GM12878 (cell line): ENCODE results near the gene PITPNM1. TPM values are rescaled to one million over a fixed set of nuclear protein-coding genes. Genes with fewer than 3 reads are reported as not detected.

Source experiments
- EP300 ChIP-seq, 2 experiments: fragments of 150-350 bp in 1 of 2; IDR thresholded peaks; 2 replicates each; pipeline ENCODE4 v1.6.1; 2011 to 2012; ENCODE audit warnings: low read depth in 2 of 2, low read length in 2 of 2, borderline replicate concordance in 1 of 2, improper control_type of control experiment in 1 of 2, inconsistent platforms in 1 of 2; ENCODE audit not compliant: control insufficient read depth in 1 of 2
- MXI1 ChIP-seq: fragments of 150-350 bp; IDR thresholded peaks from 2 replicates; pipeline ENCODE4 v1.6.1; 2011; ENCODE audit warnings: low read depth, mild to moderate bottlenecking, inconsistent platforms, low read length, improper control_type of control experiment
- RBBP5 ChIP-seq: fragments of 200-600 bp; sonication (generic); conservative IDR thresholded peaks from 2 replicates; pipeline ENCODE4 v1.6.1; 2016
- SMARCA5 ChIP-seq: fragments of 450-650 bp; IDR thresholded peaks from 2 replicates; pipeline ENCODE4 v1.6.1; 2017; ENCODE audit warnings: mild to moderate bottlenecking
- SREBF2 ChIP-seq: IDR thresholded peaks from 2 replicates; pipeline ENCODE4 v1.6.1; 2012; ENCODE audit warnings: mild to moderate bottlenecking, low read length
- TARDBP ChIP-seq: IDR thresholded peaks from 2 replicates; pipeline ENCODE4 v1.6.1; 2016; ENCODE audit warnings: borderline replicate concordance
- WRNIP1 ChIP-seq: IDR thresholded peaks from 2 replicates; pipeline ENCODE4 v1.6.1; 2011; ENCODE audit warnings: low read depth, low read length, improper control_type of control experiment, borderline replicate concordance
- ZNF622 ChIP-seq: fragments of 450-650 bp; IDR thresholded peaks from 2 replicates; pipeline ENCODE4 v1.6.1; 2017; ENCODE audit warnings: mild to moderate bottlenecking, inconsistent platforms
- polyA plus RNA-seq, 11 experiments: library from polyadenylated mRNA; depleted of rRNA in 4 of 11; unstranded in 6 of 11; stranded (reverse) in 5 of 11; fragments of >200 nt; fragmentation: Nextera tagmentation in 4 of 11; fragmentation: Illumina TruSeq in 1 of 11; extraction: Ambion mirVana in 4 of 11; extraction: Trizol in 1 of 11; gene quantifications; 1 replicate in 1 of 11; 2 replicates in 10 of 11; pipeline versions ENCODE4 v1.2.1 to v1.2.3, GENCODE V29; 2011 to 2016; ENCODE audit warnings: inconsistent platforms in 2 of 11, missing spikeins in 2 of 11, low read depth in 1 of 11
- total RNA-seq, 4 experiments: library from RNA; depleted of rRNA in 3 of 4; stranded (reverse); fragments of >200 nt in 3 of 4; fragmentation: Illumina TruSeq in 1 of 4; extraction: Trizol in 1 of 4; gene quantifications; 2 replicates each; pipeline versions ENCODE4 v1.2.1 to v1.2.3, GENCODE V29; 2013 to 2021
- TF ChIP-seq, protein P1 (sequence below): fragments of 450-650 bp; IDR thresholded peaks from 2 replicates; pipeline ENCODE4 v1.6.1; 2014; ENCODE audit warnings: mild to moderate bottlenecking
- TF ChIP-seq, protein P2 (sequence below): fragments of 450-650 bp; formaldehyde crosslinking; IDR thresholded peaks from 2 replicates; pipeline ENCODE4 v1.4.0; 2020; ENCODE audit warnings: mild to moderate bottlenecking, moderate library complexity
- TF ChIP-seq, protein P3 (sequence below): IDR thresholded peaks from 2 replicates; pipeline ENCODE4 v1.6.1; 2011; ENCODE audit warnings: low read depth, mild to moderate bottlenecking, low read length, moderate library complexity, borderline replicate concordance; ENCODE audit errors: extremely low read depth
- TF ChIP-seq, protein P4 (sequence below): fragments of 450-650 bp; IDR thresholded peaks from 2 replicates; pipeline ENCODE4 v1.6.1; 2017; ENCODE audit warnings: antibody characterized with exemption, mild to moderate bottlenecking, moderate library complexity

The PITPNM1 gene
- total and polyA plus RNA-seq, 10 of the 15 experiments (the other 5 are each of a cell fraction or from before 2014, with no cell fraction given) = 0.11 to 56.8 (median 16.5) TPM

DNA sequence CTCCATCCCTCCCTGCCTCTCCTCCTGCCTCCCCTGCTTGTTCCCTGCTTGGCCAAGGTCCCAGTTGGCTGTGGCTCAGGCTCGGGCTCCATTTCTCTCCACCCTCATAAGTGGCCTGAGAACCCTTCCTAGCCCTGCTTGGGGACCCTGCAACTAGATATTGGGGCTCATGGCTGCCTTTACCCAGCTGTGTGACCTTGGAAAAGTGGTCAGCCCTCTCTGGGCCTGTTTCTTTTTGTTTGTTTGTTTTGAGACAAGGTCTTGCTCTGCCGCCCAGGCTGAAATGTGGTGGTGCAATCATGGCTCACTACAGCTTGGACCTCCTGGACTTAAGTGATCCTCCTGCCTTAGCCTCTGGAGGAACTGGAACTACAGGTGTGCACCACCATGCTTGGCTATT lies 38.4 kb upstream of the PITPNM1 start (continued):
- TF ChIP-seq, protein P1, sequence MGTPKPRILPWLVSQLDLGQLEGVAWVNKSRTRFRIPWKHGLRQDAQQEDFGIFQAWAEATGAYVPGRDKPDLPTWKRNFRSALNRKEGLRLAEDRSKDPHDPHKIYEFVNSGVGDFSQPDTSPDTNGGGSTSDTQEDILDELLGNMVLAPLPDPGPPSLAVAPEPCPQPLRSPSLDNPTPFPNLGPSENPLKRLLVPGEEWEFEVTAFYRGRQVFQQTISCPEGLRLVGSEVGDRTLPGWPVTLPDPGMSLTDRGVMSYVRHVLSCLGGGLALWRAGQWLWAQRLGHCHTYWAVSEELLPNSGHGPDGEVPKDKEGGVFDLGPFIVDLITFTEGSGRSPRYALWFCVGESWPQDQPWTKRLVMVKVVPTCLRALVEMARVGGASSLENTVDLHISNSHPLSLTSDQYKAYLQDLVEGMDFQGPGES = no peak
- TF ChIP-seq EP300 (IDR thresholded peaks at IDR 0.05; ENCODE audit: borderline replicate concordance in 1 of 2, control insufficient read depth in 1 of 2, low read depth in 2 of 2, low read length in 2 of 2) (no peak), WRNIP1 (no peak), ZNF622 (no peak), TARDBP (no peak), SREBF2 (no peak), RBBP5 (no peak), SMARCA5 (no peak), MXI1 (no peak)
- TF ChIP-seq, protein P2, sequence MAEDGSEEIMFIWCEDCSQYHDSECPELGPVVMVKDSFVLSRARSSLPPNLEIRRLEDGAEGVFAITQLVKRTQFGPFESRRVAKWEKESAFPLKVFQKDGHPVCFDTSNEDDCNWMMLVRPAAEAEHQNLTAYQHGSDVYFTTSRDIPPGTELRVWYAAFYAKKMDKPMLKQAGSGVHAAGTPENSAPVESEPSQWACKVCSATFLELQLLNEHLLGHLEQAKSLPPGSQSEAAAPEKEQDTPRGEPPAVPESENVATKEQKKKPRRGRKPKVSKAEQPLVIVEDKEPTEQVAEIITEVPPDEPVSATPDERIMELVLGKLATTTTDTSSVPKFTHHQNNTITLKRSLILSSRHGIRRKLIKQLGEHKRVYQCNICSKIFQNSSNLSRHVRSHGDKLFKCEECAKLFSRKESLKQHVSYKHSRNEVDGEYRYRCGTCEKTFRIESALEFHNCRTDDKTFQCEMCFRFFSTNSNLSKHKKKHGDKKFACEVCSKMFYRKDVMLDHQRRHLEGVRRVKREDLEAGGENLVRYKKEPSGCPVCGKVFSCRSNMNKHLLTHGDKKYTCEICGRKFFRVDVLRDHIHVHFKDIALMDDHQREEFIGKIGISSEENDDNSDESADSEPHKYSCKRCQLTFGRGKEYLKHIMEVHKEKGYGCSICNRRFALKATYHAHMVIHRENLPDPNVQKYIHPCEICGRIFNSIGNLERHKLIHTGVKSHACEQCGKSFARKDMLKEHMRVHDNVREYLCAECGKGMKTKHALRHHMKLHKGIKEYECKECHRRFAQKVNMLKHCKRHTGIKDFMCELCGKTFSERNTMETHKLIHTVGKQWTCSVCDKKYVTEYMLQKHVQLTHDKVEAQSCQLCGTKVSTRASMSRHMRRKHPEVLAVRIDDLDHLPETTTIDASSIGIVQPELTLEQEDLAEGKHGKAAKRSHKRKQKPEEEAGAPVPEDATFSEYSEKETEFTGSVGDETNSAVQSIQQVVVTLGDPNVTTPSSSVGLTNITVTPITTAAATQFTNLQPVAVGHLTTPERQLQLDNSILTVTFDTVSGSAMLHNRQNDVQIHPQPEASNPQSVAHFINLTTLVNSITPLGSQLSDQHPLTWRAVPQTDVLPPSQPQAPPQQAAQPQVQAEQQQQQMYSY (CRISPR knock-in tag) = no peak
- TF ChIP-seq, protein P3, sequence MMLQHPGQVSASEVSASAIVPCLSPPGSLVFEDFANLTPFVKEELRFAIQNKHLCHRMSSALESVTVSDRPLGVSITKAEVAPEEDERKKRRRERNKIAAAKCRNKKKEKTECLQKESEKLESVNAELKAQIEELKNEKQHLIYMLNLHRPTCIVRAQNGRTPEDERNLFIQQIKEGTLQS = no peak
- TF ChIP-seq, protein P4, sequence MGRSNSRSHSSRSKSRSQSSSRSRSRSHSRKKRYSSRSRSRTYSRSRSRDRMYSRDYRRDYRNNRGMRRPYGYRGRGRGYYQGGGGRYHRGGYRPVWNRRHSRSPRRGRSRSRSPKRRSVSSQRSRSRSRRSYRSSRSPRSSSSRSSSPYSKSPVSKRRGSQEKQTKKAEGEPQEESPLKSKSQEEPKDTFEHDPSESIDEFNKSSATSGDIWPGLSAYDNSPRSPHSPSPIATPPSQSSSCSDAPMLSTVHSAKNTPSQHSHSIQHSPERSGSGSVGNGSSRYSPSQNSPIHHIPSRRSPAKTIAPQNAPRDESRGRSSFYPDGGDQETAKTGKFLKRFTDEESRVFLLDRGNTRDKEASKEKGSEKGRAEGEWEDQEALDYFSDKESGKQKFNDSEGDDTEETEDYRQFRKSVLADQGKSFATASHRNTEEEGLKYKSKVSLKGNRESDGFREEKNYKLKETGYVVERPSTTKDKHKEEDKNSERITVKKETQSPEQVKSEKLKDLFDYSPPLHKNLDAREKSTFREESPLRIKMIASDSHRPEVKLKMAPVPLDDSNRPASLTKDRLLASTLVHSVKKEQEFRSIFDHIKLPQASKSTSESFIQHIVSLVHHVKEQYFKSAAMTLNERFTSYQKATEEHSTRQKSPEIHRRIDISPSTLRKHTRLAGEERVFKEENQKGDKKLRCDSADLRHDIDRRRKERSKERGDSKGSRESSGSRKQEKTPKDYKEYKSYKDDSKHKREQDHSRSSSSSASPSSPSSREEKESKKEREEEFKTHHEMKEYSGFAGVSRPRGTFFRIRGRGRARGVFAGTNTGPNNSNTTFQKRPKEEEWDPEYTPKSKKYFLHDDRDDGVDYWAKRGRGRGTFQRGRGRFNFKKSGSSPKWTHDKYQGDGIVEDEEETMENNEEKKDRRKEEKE = no peak
